ENCODE data around the gene LRCOL1.
"Not testable (repeated sequence)": the region's sequence is repeated elsewhere in the genome, so short reads cannot be mapped to it uniquely, and the experiment has no call there.

Gene LRCOL1

DNA sequence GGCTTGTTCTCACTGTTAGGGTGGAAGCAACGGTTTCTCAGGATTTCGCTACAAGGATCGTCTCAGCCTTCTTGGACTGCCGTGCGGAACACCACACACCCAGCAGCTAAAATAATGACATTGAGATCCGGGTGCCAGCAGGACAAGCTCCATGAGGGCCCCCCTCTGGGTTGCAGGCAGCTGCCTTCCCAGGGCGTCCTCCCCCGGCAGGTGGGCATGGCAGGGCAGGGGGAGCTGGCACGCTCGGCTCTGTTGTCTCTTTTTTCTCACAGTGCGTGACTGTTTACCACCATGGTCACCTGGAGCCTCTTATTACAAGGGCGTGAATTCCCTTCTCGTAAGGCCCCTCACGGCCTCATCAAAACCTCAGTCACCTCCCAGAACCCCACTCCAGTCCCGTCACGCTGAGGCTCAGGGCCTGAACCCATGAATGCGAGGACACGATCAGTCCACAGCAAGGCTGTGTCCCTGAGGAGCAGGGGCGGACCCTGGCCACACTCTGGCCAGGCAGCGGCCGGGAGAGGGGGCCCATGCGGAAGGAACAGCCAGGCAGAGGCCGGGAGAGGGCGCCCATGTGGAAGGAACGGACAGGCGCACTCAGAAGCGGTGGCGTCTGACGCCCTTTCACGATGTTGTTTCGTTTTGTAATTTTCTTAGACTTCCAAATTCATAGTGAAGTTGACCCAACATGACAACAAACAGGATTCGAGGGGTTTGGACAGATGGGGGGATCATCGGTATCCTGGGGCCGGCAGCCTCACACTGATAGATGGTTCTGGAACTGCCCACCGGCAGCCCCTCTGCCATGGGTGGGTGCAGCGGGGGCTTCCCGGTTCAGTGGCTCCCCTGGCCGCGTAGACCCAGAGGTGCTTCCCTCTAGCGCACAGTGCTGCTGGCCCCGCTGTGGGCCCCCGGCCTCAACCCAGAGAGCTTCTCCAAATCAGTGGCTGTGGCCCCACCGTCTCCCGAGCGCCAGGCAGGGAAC lies 10.0 kb downstream of the LRCOL1 start:
- no peak for DNase-seq (ENCODE audit: low read depth)

DNA sequence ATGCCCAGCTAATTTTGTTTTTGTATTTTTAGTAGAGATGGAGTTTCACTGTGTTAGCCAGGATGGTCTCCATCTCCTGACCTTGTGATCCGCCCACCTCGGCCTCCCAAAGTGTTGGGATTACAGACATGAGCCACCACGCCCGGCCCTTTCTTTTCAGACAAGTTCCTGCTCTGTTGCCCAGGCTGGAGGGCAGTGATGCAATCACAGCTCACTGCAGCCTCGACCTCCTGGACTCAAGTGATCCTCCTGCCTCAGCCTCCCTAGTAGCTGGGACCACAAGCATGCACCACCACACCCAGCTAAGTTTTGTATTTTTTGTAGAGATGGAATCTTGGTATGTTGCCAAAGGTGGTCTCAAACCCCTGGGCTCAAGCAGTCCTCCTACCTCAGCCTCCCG lies 10.9 kb downstream of the LRCOL1 start:
- not testable (repeated sequence) for DNase-seq (ENCODE audit: low read depth)

DNA sequence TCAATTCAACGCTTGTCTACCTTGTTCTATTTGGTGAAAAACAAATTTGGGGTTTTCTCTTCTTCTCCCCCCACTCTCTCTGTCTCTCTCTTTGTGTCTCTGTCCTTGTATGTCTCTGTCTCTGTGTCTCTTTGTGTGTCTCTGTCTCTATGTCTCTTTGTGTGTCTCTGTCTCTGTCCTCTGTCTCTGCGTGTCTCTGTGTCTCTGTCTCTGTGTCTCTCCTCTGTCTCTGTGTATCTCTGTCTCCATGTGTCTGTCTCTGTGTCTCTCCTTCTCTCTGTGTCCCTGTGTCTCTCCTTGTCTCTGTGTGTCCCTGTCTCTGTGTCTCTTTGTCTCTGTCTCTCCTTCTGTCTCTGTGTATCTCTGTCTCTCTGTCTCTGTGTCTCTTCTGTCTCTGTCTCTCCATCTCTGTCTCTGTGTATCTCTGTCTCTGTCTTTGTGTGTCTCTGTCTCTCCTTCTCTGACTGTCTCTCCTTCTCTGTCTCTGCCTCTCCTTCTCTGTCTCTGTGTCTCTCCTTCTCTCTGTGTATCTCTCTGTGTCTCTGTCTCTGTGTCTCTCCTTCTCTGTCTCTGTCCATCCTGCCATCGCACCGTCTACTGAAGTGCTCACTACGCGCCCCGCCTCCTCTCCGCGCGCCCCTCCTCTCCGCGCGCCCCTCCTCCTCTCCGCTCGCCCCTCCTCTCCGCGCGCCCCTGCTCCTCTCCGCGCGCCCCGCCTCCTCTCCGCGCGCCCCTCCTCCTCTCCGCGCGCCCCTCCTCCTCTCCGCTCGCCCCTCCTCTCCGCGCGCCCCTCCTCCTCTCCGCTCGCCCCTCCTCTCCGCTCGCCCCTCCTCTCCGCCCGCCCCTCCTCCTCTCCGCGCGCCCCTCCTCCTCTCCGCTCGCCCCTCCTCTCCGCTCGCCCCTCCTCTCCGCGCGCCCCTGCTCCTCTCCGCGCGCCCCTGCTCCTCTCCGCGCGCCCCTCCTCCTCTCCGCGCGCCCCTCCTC lies 12.8 kb downstream of the LRCOL1 start:
- no peak for DNase-seq (ENCODE audit: low read depth)

DNA sequence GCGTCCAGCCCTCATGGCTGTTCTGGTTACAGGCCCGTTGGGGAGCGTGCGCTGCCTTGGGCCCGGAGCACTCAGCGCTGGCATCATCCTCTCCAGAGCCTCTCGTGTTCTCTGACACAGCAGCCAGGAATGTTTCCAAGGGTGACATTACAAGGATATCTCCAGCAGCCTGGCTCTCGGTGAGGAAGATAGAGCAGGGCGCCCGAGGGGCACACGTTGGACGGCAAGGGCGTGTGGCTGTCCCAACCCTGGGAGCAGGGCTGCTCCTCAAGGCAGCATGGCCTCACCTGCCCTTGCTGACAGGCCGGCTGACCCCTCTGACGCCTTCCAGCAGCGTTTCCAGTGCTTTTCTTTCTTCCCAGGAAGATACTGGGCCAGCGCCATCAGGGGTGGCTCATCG lies 14.4 kb downstream of the LRCOL1 start:
- DNase-seq (ENCODE audit: low read depth): no peak

DNA sequence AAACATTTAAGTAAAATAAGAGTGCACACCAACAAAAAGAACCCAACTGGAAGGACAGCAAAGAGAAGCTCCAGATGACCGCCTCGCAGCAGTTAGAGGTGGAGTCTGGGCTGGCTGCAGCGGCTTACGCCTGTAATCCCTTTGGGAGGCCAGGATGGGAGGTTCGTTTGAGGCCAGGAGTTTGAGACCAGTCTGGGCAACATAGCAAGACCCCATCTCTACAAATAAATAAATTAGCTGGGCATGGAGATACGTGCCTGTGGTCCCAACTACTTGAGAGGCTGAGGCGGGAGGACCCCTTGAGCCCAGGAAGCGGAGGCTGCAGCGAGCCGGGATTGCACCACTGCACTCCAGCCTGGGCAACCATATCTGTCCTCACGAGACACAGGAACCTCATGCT lies 15.2 kb downstream of the LRCOL1 start:
- DNase-seq (ENCODE audit: low read depth): no peak

DNA sequence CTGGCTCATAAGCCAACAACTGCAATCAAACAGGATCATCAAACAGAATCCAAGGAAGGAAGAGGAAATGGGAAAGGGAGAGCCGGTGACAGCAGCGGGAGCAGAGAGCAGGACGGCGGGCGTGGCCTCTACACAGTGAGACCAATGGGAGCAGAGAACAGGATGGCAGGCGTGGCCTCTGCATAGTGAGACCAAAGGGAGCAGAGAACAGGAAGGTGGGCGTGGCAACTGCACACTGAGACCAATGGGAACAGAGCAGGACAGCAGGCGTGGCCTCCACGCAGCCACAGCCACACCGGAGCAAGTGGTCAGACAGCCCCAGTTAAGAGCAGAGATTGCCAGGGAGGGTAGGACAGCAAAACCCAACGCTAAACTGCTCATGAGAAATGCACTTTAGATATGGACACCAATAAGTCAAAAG lies 16.4 kb downstream of the LRCOL1 start:
- no peak for DNase-seq (ENCODE audit: low read depth)

DNA sequence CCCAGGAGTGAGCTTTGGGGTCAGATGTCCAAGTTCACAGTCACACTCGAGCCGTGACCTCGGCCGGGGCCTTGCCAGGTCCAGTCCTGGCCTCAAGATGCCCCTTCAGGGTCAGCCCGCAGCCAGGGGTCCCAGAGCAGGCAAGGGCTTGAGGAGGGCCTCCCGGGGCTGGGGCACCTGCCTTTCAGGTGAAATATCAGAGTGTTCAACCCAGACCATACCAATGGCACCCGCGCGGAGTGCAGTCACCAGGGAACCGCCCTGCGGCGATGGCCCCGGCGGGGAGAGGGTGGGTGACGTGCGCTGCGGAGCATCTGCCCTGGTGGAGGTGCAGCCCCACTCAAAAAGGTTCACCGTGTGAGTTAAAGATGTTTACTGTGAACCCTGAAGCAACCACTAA lies 16.9 kb downstream of the LRCOL1 start:
- no peak for DNase-seq (ENCODE audit: low read depth)

DNA sequence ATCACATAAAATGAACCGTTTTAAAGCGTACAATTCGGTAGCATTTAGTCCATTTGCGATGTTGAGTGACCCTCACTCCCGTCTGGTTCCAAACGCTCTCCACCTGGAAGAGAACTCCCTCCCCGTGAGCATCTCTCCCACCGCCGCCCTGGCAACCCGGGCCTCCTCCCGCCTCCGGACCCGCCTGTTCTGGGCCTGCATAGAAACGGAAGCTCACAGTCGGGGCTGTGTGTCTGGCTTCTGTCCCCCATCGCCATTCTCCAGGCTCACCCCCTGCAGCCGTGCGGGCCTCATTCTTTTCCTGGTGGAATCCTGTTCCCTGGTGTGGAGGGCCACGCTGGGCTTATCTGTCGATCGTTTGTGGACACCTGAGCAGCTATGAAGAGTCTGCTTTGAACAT lies 17.3 kb downstream of the LRCOL1 start:
- no peak for DNase-seq (ENCODE audit: low read depth)

DNA sequence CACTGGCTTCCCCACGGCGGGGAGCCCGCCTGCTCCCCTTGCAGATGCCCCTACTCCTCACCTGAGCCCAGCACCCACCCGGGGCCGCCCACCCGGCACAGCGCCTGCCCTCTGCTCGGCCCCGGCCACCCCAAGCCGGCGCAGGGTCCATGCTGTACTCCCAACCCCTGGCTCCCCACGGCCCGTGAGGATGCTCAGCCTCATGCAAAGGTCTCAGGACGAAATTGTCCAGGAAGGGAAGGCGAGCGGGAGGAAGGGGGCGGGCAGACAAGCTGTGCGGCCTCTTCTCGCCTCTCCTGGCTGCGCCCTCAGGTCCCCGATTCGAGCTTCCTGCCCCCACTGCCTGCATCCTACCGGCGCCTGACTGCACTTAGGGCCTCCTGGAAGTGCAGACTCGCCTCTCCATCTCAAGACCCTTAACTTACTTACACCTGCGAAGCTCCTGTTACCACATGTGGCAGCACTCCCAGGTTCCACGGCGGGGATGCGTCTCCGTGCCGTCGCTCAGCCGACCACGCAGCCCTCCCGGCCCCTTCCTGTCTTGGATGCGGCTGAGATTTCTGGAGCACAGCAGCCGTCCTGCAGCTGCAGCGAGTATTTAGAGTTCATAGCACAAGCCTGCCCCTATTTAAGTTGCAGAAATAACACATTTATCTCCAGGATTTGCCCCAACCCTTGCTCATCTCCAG lies 18.0 kb downstream of the LRCOL1 start:
- DNase-seq (ENCODE audit: low read depth): no peak

DNA sequence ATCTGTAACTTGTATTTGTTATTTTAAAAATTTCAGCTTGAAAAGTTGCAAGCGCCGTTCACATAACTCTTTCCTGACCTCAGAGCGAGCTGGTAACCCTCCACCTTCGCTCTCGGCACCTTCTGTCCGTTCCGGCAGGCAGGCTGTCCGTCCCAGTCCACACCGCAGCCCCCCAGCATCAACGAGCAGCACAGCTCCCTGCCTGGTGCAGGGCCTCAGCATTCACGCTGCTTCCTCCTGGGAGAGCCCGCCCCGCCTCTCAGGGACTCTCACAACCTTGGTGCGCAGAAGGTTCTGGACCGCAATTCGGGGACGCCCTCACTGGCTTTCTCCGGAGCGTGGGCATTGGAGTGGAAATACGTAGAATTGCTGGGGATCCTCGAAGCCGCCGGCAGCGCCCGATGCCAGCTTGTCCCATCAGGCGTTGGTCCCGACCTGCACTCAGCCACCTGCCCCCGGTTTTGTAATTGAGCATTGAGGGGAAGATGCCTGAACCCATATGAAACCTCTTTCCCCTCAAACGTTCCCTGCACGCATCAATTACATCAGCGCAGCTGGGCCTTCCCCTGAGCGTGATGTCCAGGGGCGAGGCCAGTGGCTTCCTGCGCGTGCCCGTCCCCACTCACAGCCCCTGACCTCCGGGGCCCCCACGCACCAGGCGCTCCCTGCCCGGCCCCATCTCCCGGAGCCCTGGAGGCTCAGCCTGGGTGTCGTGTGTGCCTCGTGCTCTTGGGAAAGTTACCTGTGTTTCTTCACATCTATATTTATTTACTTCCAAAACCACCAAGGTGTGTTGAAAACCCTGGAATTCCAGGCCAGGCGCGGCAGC lies 19.1 kb downstream of the LRCOL1 start:
- DNase-seq (ENCODE audit: low read depth): no peak

DNA sequence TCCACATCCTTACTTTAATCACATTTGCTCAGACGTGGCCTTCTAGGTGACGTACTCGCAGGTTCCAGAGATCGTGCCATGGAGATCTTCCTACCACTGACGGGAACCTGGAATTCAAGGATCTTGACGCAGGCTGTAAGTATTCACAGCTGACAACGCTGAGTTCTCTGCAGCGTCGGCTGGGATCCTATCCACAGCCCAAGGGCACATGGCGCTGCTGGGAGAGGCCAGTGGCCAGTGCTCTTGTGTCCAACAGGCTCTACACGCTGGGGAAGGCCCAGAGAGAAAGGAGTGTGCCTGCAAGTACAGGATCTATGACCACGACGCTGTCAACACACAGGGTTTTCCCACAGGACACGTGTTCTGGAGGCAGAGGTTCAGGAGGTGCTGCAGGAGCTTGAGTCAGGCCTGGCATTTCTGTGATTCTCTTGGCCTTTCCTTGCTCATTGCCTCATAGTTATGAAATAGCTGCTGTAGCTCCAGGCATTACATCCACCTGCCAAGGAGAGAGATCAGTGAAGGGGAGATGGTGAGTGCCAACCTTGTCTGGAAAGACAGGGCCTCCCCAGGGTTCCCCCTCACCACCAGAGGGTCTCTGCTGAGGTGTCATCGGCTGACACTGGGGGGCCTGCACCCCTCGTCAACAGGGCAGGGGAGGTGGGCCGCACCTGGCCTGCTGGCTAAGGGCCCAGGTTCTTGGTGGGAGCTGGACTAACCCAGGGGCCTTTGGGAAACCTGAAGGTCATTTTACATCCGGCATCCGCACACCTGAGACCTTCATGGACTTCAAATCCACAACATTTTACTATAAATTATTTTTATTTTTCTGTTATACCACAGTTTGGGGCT lies 21.3 kb downstream of the LRCOL1 start:
- DNase-seq (ENCODE audit: low read depth): no peak

DNA sequence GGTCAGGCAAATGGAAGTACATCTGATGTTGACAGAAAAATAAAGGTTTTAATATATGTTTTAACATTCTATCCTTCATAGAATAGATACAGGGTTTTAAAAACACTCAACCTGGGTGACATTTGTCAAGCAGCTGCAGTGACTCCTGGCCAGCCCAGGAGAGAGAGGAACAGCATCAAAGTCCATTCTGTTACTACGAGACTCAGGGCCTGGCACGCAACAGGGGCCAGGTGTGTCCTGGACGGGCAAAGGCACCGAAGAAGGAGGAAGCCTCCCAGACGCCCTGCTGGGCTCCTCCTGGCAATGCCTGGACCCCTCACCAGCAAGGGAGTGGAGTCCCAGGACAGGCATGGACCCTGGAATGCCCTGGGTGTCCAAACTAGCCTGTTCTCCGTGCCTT lies 22.1 kb downstream of the LRCOL1 start:
- no peak for DNase-seq (ENCODE audit: low read depth)

DNA sequence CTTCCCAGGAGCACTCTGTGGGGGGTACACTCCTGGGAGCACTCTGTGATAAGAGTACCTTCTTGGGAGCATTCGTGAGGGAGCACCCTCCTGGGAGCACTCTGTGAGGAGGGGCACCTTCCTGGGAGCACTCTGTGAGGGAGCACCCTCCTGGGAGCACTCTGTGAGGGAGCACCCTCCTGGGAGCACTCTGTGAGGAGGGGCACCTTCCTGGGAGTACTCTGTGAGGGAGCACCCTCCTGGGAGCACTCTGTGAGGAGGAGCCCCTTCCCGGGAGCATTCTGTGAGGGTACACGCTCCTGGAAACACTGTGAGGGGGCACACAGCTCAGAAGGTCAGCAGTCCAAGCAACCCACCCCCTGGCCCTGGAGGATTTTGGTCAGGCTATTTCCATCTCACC lies 22.6 kb downstream of the LRCOL1 start:
- DNase-seq (ENCODE audit: low read depth): no peak

DNA sequence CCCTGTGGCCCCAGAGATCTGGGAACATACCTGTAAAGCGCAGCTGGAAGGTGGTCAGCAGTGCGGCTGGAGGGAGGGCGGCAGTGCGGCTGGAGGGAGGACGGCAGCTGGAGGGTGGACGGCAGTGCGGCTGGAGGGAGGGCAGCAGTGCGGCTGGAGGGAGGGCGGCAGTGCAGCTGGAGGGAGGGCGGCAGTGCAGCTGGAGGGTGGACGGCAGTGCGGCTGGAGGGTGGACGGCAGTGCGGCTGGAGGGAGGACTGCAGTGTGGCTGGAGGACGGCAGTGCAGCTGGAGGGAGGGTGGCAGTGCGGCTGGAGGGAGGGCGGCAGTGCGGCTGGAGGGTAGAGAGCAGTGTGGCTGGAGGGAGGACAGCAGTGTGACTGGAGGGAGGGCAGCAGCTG lies 23.5 kb downstream of the LRCOL1 start:
- DNase-seq (ENCODE audit: low read depth): no peak

DNA sequence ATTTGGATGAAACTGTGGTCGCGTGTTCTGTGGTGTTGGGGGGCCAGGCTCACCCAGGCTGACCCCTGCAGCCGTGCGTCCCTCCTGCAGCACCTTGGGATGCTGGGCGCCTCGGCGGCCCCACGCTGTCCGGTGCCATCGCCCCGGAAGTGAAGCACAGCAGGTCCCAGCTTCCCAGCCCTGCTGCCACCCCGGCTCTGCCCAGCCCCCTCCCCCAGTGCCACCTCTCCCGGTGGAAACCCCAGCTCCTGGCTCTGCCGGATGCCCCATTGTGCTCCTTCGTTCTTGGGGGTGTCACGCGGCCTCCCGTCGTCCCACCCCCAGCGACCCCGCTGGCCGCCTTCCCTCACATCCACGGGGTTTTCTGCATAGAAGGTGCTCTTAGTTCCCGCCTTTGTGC lies 25.2 kb downstream of the LRCOL1 start:
- DNase-seq (ENCODE audit: low read depth): no peak

DNA sequence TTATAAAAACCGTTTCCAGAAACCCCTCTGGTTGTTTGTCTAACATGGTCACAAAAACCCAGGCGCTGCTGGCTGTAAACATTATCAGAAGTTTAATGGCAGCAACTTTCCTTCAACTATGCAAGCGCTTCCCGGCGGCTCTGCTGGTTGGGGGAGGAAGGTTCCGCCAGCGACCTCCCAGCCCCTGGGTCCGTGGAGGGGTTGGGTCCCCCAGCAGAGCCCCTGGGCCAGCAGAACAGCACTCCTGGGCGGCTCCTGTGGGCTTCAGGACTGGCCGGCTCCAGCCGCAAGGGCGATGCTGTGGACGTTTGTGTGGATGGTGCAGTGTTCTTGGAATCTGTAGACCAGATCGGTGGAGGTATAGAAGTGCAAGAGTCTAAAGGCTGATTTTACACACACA lies 26.0 kb downstream of the LRCOL1 start:
- DNase-seq (ENCODE audit: low read depth): no peak

DNA sequence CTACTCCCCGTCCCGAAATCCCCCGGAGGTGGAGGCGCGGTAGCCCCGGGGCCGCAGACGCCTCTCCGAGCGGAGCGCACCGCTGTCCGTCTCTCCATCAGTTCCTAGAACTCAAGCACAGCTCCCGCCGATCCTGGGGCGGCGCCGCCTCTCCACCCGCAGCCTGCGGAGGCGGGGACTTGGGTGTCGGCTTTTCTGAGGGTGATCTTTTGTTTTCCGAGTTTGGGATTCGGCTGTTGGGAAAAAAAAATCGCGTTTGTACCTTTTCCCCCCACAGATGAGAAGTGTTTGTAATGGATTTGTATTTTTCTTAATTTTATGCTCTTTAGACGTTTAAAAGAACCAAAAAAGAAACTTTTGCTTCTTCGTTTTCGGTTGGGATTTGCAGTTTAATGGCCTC lies 26.6 kb downstream of the LRCOL1 start:
- no peak for DNase-seq (ENCODE audit: low read depth)

DNA sequence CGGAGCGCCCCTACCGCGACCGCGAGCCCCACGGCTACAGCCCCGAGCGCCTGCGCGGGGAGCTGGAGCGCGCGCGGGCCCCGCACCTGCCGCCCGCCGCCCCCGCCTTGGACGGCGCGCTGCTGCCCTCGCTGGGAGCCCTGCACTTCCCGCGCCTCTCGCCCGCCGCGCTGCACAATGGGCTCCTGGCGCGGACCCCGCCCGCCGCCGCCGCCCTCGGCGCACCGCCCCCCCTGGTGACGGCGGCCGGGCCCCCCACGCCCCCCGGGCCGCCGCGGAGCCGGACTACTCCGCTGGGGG lies 27.0 kb downstream of the LRCOL1 start:
- DNase-seq (ENCODE audit: low read depth): no peak

DNA sequence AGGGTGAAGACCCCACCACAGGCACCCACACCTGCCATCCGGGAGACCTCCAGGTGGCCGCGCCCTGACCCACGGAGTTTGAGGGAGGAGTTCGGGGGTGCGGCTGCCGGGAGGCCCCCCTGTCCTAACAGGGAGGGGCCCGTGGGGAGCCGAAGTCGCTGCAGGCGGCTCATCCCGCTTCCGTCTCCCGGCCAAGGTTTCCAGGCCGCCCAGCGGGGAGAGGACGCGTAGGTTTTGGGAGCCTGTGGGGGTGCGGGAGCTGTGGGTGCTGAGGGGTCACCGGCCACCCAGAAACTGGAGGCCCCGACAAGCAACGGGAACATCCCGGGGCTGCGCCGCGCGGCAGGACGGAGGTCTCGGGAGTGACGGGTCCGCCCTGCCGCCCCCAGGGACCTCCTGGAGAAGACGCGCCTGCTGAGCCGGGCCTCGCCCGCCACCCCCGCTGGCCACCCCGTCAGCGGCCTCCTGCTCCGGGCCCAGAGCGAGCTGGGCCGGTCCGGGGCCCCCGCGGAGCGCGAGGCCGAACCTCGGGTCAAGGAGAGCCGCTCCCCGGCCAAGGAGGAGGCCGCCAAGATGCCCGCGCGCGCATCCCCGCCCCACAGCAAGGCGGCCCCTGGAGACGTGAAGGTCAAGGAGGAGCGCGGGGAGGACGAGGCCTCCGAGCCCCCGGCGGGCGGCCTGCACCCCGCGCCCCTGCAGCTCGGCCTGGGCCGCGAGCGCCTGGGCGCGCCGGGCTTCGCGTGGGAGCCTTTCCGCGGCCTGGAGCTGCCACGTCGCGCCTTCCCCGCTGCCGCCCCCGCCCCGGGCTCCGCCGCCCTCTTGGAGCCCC lies 27.6 kb downstream of the LRCOL1 start:
- DNase-seq (ENCODE audit: low read depth): no peak

DNA sequence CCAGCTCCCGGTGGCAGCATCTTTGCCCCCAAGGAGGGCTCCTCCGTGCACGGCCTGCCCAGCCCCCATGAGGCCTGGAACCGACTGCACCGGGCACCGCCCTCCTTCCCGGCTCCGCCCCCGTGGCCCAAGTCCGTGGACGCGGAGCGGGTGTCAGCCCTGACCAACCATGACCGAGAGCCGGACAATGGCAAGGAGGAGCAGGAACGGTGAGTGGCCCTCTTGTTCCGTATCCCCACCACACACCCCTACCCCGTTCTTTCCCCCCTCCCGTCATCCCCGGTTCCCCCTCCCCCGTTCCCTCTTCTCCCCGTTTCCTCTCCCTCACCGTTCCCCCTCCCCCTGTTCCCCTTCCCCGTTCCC lies 28.3 kb downstream of the LRCOL1 start:
- DNase-seq (ENCODE audit: low read depth): no peak

Measured in activated T-cell treated with anti-CD3 and anti-CD28 coated beads for 1 hour (primary cell).